Hepatocyte (in vitro differentiated cells): ENCODE results near the gene EIF3K. TPM values are rescaled to one million over a fixed set of nuclear protein-coding genes. Genes with fewer than 3 reads are reported as not detected.

ENCODE experiments used
- DNase-seq: peaks from one replicate; pipeline ENCODE4 v3.0.0-alpha.2; 2016; ENCODE audit warnings: low spot score
- H2AFZ ChIP-seq: fragments of 200-600 bp; sonication (generic); 2 replicates; pipeline ENCODE4 v1.6.0; 2016; ENCODE audit warnings: antibody characterized with exemption, mild to moderate bottlenecking
- H3K27ac ChIP-seq: fragments of 200-600 bp; sonication (generic); 2 replicates; pipeline ENCODE4 v1.5.1; 2016; ENCODE audit warnings: mild to moderate bottlenecking
- H3K27me3 ChIP-seq: fragments of 200-600 bp; sonication (generic); 2 replicates; pipeline ENCODE4 v1.6.1; 2016
- H3K36me3 ChIP-seq: fragments of 200-600 bp; sonication (generic); replicated peaks from 2 replicates; pipeline ENCODE4 v1.5.1; 2016; ENCODE audit warnings: low read depth; ENCODE audit not compliant: insufficient read depth
- H3K4me1 ChIP-seq: fragments of 200-600 bp; sonication (generic); 2 replicates; pipeline ENCODE4 v1.5.1; 2016; ENCODE audit warnings: mild to moderate bottlenecking, moderate library complexity; ENCODE audit not compliant: insufficient read depth
- H3K4me2 ChIP-seq: fragments of 200-600 bp; sonication (generic); 2 replicates; pipeline ENCODE4 v1.6.0; 2016
- H3K4me3 ChIP-seq: fragments of 200-600 bp; sonication (generic); 2 replicates; pipeline ENCODE4 v1.5.1; 2016; ENCODE audit warnings: mild to moderate bottlenecking
- H3K79me2 ChIP-seq: fragments of 200-600 bp; sonication (generic); 2 replicates; pipeline ENCODE4 v1.6.0; 2017; ENCODE audit warnings: mild to moderate bottlenecking
- H3K9me2 ChIP-seq: fragments of 200-600 bp; sonication (generic); replicated peaks from 2 replicates; pipeline ENCODE4 v1.6.0; 2017; ENCODE audit warnings: mild to moderate bottlenecking; ENCODE audit not compliant: insufficient read depth
- H3K9me3 ChIP-seq: fragments of 200-600 bp; sonication (generic); 2 replicates; pipeline ENCODE4 v1.5.1; 2016; ENCODE audit warnings: low read depth, mild to moderate bottlenecking
- H4K20me1 ChIP-seq: fragments of 200-600 bp; sonication (generic); 2 replicates; pipeline ENCODE4 v1.6.0; 2016; ENCODE audit warnings: mild to moderate bottlenecking; ENCODE audit not compliant: insufficient read depth, poor library complexity, severe bottlenecking
- CTCF ChIP-seq: fragments of 200-600 bp; sonication (generic); IDR thresholded peaks from 2 replicates; pipeline ENCODE4 v1.5.1; 2016; ENCODE audit warnings: antibody characterized with exemption, mild to moderate bottlenecking; ENCODE audit not compliant: poor library complexity
- EZH2 ChIP-seq: fragments of 200-600 bp; sonication (generic); IDR thresholded peaks from 2 replicates; pipeline ENCODE4 v1.6.1; 2016; ENCODE audit warnings: antibody characterized with exemption, mild to moderate bottlenecking, borderline replicate concordance
- EZH2phosphoT487 ChIP-seq: fragments of 200-600 bp; sonication (generic); IDR thresholded peaks from one replicate; pipeline ENCODE4 v1.6.1; 2018; ENCODE audit warnings: antibody characterized with exemption, mild to moderate bottlenecking, low read depth, moderate library complexity; ENCODE audit not compliant: unreplicated experiment, severe bottlenecking
- WGBS: methylation state at CpG from one replicate; pipeline ENCODE4 v1.1.6; 2016; ENCODE audit warnings: low lambda C conversion rate; ENCODE audit errors: missing lambda C conversion rate; 5-methylcytosine and 5-hydroxymethylcytosine counted together
- polyA plus RNA-seq: library from polyadenylated mRNA; unstranded; fragments of >200 nt; fragmentation: Nextera tagmentation; extraction: Ambion mirVana; gene quantifications from 2 replicates; pipeline ENCODE4 v1.2.1, GENCODE V29; 2016
- total RNA-seq: library from RNA; depleted of rRNA; stranded (reverse); fragments of >200 nt; gene quantifications from 2 replicates; pipeline ENCODE4 v1.2.3, GENCODE V29; 2014

EIF3K gene
- total and polyA plus RNA-seq, 2 experiments from 2014 or later: 171 to 354 TPM

DNA sequence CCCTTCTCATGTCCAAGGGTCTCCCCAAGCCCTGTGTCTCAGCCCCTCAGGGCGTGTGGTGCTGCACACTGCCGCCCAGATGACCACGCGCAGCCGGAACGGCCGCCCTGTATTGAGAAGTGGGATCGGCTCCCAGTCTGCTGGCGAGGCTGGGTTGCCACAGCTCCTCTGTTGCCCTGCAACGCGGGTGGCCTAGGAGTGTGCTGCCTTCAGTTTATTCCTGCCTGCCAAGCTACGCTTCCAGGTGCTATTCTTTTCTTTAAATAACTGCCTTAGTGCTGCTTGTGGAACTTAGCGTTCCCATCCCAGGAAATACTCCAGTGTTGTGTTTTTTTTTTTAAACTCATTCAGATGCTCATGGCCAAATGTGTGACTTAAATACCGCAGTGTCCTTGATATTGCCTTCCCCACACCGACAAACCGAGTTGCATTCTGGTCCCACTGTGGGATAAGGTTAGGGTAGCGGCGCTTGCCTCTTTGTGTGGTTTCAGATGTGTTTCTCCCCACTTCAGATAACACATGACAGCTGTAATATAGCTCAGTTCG is 45.0 kb downstream of the EIF3K start:
- H3K27me3 ChIP-seq: no peaks in the 10 kb centered on the region
- peaks cover 97% of the 10 kb centered on the region for H3K79me2 ChIP-seq
- no peak overlapping the region for H3K4me3 ChIP-seq
- H4K20me1 ChIP-seq: peaks cover 23% of the 10 kb centered on the region
- H3K9me2 ChIP-seq: no peaks in the 10 kb centered on the region
- H3K27ac ChIP-seq: peak overlapping the region; percentile 85
- no peak for DNase-seq
- no peaks in the 10 kb centered on the region for H3K9me3 ChIP-seq
- H3K36me3 ChIP-seq: no peaks in the 10 kb centered on the region
- TF ChIP-seq EZH2 (no peak), EZH2phosphoT487 (no peak), CTCF (no peak)
- peak overlapping the region; percentile 41 for H3K4me2 ChIP-seq
- H2AFZ ChIP-seq: no peak overlapping the region
- H3K4me1 ChIP-seq: peaks cover 93% of the 10 kb centered on the region
- WGBS: 83% methylated on average over 19 of the region's 19 CpGs

- Histone ChIP-seq H4K20me1 (peaks cover 23% of the 10 kb centered on the region), H3K4me1 (peaks cover 93% of the 10 kb centered on the region), H3K36me3 (no peaks in the 10 kb centered on the region), H3K27me3 (no peaks in the 10 kb centered on the region), H3K4me3 (no peak overlapping the region), H3K27ac (peak overlapping the region; percentile 85), H3K9me2 (no peaks in the 10 kb centered on the region), H2AFZ (no peak overlapping the region), H3K79me2 (peaks cover 97% of the 10 kb centered on the region), H3K4me2 (peak overlapping the region; percentile 41), H3K9me3 (no peaks in the 10 kb centered on the region)
- 49% methylated on average over 7 of the region's 7 CpGs for WGBS
- DNase-seq: no peak
- TF ChIP-seq CTCF: no peak
- no peak for TF ChIP-seq EZH2
- TF ChIP-seq EZH2phosphoT487: no peak
Observed at GRCh38 chr19:38664503-38665211, 45.7 kb downstream of the EIF3K start.

DNA sequence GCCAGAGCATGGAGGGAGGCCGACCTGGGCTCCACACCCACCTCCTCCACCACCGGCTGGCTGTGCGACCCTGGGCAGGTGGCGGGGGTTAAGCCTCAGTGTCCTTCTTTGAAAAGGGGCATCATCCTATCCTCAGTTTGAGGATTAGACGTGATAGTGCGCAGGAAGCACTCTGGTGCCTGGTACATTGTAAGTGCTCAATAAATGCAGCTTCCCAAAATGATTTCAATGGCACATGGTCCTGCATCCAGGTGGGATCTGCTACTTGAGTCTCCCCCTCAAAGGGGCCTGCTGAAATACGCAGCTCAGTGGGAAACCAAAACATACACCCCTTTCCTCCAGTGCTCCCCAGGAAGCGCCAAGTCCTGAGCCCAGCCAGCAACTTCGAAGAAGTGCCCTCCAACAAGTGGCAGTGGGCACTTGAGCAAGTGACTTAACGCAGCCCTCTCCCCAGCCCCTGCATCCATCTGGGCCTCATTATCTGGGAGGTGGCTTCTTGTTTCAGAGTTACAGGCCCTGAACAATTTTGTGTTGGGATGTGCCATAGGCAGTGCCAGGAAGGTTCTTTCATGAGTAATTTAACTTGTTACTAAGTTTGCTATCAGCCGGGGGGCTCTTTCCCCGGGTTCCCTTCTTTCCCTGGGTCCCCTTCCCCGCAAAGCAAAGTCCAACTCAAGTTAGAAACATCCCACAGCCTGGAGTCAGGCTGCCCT is 46.4 kb downstream of the EIF3K start:
- WGBS: 74% methylated on average over 13 of the region's 13 CpGs
- Histone ChIP-seq H3K79me2 (peaks cover 97% of the 10 kb centered on the region), H3K9me3 (no peaks in the 10 kb centered on the region), H3K27ac (peak overlapping the region; percentile 85), H3K36me3 (no peaks in the 10 kb centered on the region), H3K4me1 (peaks cover 94% of the 10 kb centered on the region), H2AFZ (no peak overlapping the region), H3K4me2 (peak overlapping the region; percentile 53), H3K4me3 (no peak overlapping the region), H3K27me3 (no peaks in the 10 kb centered on the region), H3K9me2 (no peaks in the 10 kb centered on the region), H4K20me1 (peaks cover 26% of the 10 kb centered on the region)
- DNase-seq: no peak
- TF ChIP-seq CTCF (no peak), EZH2phosphoT487 (no peak), EZH2 (no peak)
